HFFc6 (cell line): ENCODE measurements around the gene CTNNA1. TPM values are rescaled to one million over a fixed set of nuclear protein-coding genes. Genes with fewer than 3 reads are reported as not detected.

ENCODE experiments used
- DNase-seq: peaks from one replicate; pipeline ENCODE4 v3.0.0-alpha.2; 2018
- H3K27ac Mint-ChIP-seq: 2 replicates; pipeline ENCODE4 v1.8.0; 2020; ENCODE audit warnings: mild to moderate bottlenecking, mixed read lengths
- H3K27me3 Mint-ChIP-seq: 2 replicates; pipeline ENCODE4 v1.8.0; 2021; ENCODE audit warnings: mild to moderate bottlenecking, moderate library complexity, mixed read lengths; ENCODE audit not compliant: insufficient read depth
- H3K36me3 Mint-ChIP-seq: 2 replicates; pipeline ENCODE4 v1.8.0; 2021; ENCODE audit warnings: low read depth, mixed read lengths
- H3K4me1 Mint-ChIP-seq: 2 replicates; pipeline ENCODE4 v1.8.0; 2020; ENCODE audit warnings: low read depth, mixed read lengths
- H3K4me3 Mint-ChIP-seq: 2 replicates; pipeline ENCODE4 v1.8.0; 2020; ENCODE audit warnings: mild to moderate bottlenecking, moderate library complexity, mixed read lengths
- H3K9me3 Mint-ChIP-seq: 2 replicates; pipeline ENCODE4 v1.8.0; 2020; ENCODE audit warnings: mild to moderate bottlenecking, mixed read lengths
- CTCF ChIP-seq: fragments of 200-600 bp; sonication (generic); IDR thresholded peaks from 2 replicates; pipeline ENCODE4 v1.5.0; 2021; ENCODE audit warnings: antibody characterized with exemption, mild to moderate bottlenecking
- total RNA-seq, 6 experiments: library from RNA; stranded (reverse); fragmentation: NEBNext Ultra II Directional; extraction: Animal tissue kit (Norgen Biotek cat#: 25700); gene quantifications; 2 replicates in 1 of 6; 3 replicates in 5 of 6; pipeline ENCODE4 v1.2.3, GENCODE V29; 2021

Gene CTNNA1
- total RNA-seq, 6 experiments from 2014 or later: 282 to 342 (median 292) TPM

GRCh38 chr5:138951986-138952735 lies 198.9 kb downstream of the CTNNA1 start:
- no peak overlapping the region for H3K4me3 Mint-ChIP-seq
- H3K9me3 Mint-ChIP-seq: no peaks in the 10 kb centered on the region
- H3K4me1 Mint-ChIP-seq: 0 out of 2 replicates have a peak, but pooled peaks cover 5% of the 10 kb centered on the region
- H3K27ac Mint-ChIP-seq: no peak overlapping the region
- peaks cover 3% of the 10 kb centered on the region for H3K27me3 Mint-ChIP-seq
- DNase-seq: no peak
- H3K36me3 Mint-ChIP-seq: no peaks in the 10 kb centered on the region
- TF ChIP-seq CTCF: no peak

- H3K27me3 Mint-ChIP-seq: peaks cover 3% of the 10 kb centered on the region
- no peaks in the 10 kb centered on the region for H3K9me3 Mint-ChIP-seq
- no peak overlapping the region for H3K4me3 Mint-ChIP-seq
- no peak for TF ChIP-seq CTCF
- H3K4me1 Mint-ChIP-seq: 0 out of 2 replicates have a peak, but pooled peaks cover 5% of the 10 kb centered on the region
- H3K36me3 Mint-ChIP-seq: no peaks in the 10 kb centered on the region
- no peak for DNase-seq
- no peak overlapping the region for H3K27ac Mint-ChIP-seq
Measured at GRCh38 chr5:138952962-138953361, 199.7 kb downstream of the CTNNA1 start.

GRCh38 chr5:138953387-138954256 lies 200.4 kb downstream of the CTNNA1 start:
- no peak for DNase-seq
- H3K4me3 Mint-ChIP-seq: no peak overlapping the region
- H3K36me3 Mint-ChIP-seq: no peaks in the 10 kb centered on the region
- no peak for TF ChIP-seq CTCF
- H3K27me3 Mint-ChIP-seq: peaks cover 3% of the 10 kb centered on the region
- 0 out of 2 replicates have a peak, but pooled peaks cover 5% of the 10 kb centered on the region for H3K4me1 Mint-ChIP-seq
- H3K27ac Mint-ChIP-seq: no peak overlapping the region
- H3K9me3 Mint-ChIP-seq: no peaks in the 10 kb centered on the region

- H3K9me3 Mint-ChIP-seq: no peaks in the 10 kb centered on the region
- peaks cover 3% of the 10 kb centered on the region for H3K27me3 Mint-ChIP-seq
- DNase-seq: no peak
- H3K36me3 Mint-ChIP-seq: no peaks in the 10 kb centered on the region
- TF ChIP-seq CTCF: no peak
- H3K4me1 Mint-ChIP-seq: 0 out of 2 replicates have a peak, but pooled peaks cover 5% of the 10 kb centered on the region
- H3K4me3 Mint-ChIP-seq: no peak overlapping the region
- H3K27ac Mint-ChIP-seq: no peak overlapping the region
Measured at GRCh38 chr5:138954257-138955012, 201.2 kb downstream of the CTNNA1 start.

- TF ChIP-seq CTCF: no peak
- no peak for DNase-seq
- Mint-ChIP-seq H3K9me3 (no peaks in the 10 kb centered on the region), H3K27ac (no peak overlapping the region), H3K27me3 (peaks cover 2% of the 10 kb centered on the region), H3K36me3 (no peaks in the 10 kb centered on the region), H3K4me1 (0 out of 2 replicates have a peak, but pooled peaks cover under 1% of the 10 kb centered on the region), H3K4me3 (no peak overlapping the region)
Measured at GRCh38 chr5:138955013-138955660, 201.9 kb downstream of the CTNNA1 start.
